Activated CD8-positive, alpha-beta T cell treated with anti-CD3 and anti-CD28 coated beads for 36 hours (primary cell): ENCODE data around the gene DHX35. TPM values are rescaled to one million over a fixed set of nuclear protein-coding genes. Genes with fewer than 3 reads are reported as not detected.

Experiments used
- ATAC-seq: fragments of 200-7000 bp; cut with Tn5 transposase; one replicate; pipeline ENCODE4 v1.10.0; 2021; ENCODE audit warnings: mild to moderate bottlenecking, moderate library complexity
- CTCF ChIA-PET: fragments of 350-600 bp; sonication (Branson Sonifier 250); formaldehyde crosslinking; loops from one replicate; lab custom pipeline; 2021; ENCODE audit warnings: antibody characterized with exemption; lab: Charles Lee
- POLR2A ChIA-PET: fragments of 350-600 bp; sonication (Branson Sonifier 250); formaldehyde crosslinking; loops from one replicate; lab custom pipeline; 2021; ENCODE audit warnings: antibody characterized with exemption; lab: Charles Lee
- DNase-seq: peaks from one replicate; pipeline ENCODE4 v3.0.0-alpha.2; 2020
- H3K27ac Mint-ChIP-seq: one replicate; pipeline ENCODE4 v1.8.0; 2021; ENCODE audit warnings: mild to moderate bottlenecking, mixed read lengths
- H3K27me3 Mint-ChIP-seq: one replicate; pipeline ENCODE4 v1.8.0; 2021; ENCODE audit warnings: mixed read lengths
- H3K36me3 Mint-ChIP-seq: one replicate; pipeline ENCODE4 v1.8.0; 2021; ENCODE audit warnings: low read depth, mixed read lengths
- H3K4me1 Mint-ChIP-seq: one replicate; pipeline ENCODE4 v1.8.0; 2021; ENCODE audit warnings: low read depth, mixed read lengths
- H3K4me3 Mint-ChIP-seq: one replicate; pipeline ENCODE4 v1.8.0; 2021; ENCODE audit warnings: mild to moderate bottlenecking, moderate library complexity, mixed read lengths
- H3K9me3 Mint-ChIP-seq: one replicate; pipeline ENCODE4 v1.8.0; 2021; ENCODE audit warnings: mixed read lengths
- CTCF ChIP-seq: fragments of 200-600 bp; IDR thresholded peaks from one replicate; pipeline ENCODE4 v1.8.0; 2022; ENCODE audit warnings: antibody characterized with exemption, mild to moderate bottlenecking
- intact Hi-C: fragments of 100-400 bp; cut with micrococcal nuclease; formaldehyde crosslinking; loops from one replicate; pipeline ENCODE4 v1.10.0; 2022
- total RNA-seq, 2 experiments: library from RNA; stranded (reverse); gene quantifications; one replicate each; pipeline ENCODE4 v1.2.3, GENCODE V29; 2021

The DHX35 gene
- total RNA-seq, 2 experiments from 2014 or later = 12.2 to 12.6 TPM

DNA sequence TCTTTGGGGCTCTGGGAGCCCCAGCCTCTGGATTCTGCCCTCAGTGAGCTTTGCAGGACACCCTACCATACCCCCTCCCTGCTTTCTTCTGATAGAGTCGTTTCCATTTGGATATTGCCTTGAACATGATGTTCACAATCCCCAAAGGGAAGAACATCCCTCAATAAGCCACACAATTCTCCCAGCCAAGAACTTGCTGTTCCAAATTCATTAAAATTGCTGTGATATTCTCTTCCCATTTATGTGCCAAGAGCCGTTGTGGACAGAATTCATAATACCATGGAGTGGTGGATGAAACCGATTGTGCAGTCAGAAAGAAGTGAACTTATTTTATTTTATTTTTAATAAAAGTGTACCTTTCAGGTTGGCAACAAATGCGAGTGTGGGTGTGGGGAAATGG lies 95.8 kb downstream of the DHX35 start:
- DNase-seq (no peak), ATAC-seq (no peak)
- H3K27ac Mint-ChIP-seq = no peak overlapping the region
- H3K27me3 Mint-ChIP-seq = peaks cover 1% of the 10 kb centered on the region
- H3K36me3 Mint-ChIP-seq = no peaks in the 10 kb centered on the region
- no peaks in the 10 kb centered on the region for H3K4me1 Mint-ChIP-seq
- POLR2A ChIA-PET = no interaction called here
- intact Hi-C loops = no loop called here
- H3K9me3 Mint-ChIP-seq = no peaks in the 10 kb centered on the region
- no peak for TF ChIP-seq CTCF
- CTCF ChIA-PET = interaction anchor here (1.1 to 3.6 kb wide), 3 partner anchors 8 to 23 kb away, joined by 4 to 22 read pairs (median 9); no protein-coding TSS in a partner anchor
- no peak overlapping the region for H3K4me3 Mint-ChIP-seq

DNA sequence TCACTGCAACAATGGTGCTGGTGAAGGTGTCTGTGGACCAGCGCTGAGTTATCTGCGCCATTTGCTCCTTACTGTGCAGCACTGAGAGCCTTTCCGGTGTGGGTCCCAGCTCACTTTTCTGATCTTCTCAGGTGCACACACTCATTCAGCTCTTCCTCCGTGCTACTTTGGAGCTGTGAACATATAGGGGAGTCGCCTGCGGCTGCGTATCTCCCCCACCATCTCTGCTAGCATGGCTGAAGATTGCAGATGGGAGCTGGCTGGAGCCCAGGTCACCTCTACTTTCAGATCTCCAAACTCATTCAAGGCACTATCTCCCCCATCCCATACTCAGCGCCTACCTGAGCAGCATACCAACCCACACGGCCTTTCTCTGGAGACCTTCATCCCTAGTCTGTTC lies 96.9 kb downstream of the DHX35 start:
- peaks cover 1% of the 10 kb centered on the region for H3K27me3 Mint-ChIP-seq
- ATAC-seq (no peak), DNase-seq (no peak)
- H3K27ac Mint-ChIP-seq = no peak overlapping the region
- ChIA-PET CTCF (interaction anchor here (3.6 kb wide), 1 partner anchor 9 kb away, joined by 22 read pairs; no protein-coding TSS in a partner anchor), POLR2A (interaction anchor here (0.6 to 1.2 kb wide), 2 partner anchors 132 to 526 kb away, joined by 3 read pairs; no protein-coding TSS in a partner anchor)
- H3K36me3 Mint-ChIP-seq = no peaks in the 10 kb centered on the region
- TF ChIP-seq CTCF = no peak
- no peak overlapping the region for H3K4me3 Mint-ChIP-seq
- no peaks in the 10 kb centered on the region for H3K4me1 Mint-ChIP-seq
- intact Hi-C loops = no loop called here
- H3K9me3 Mint-ChIP-seq = no peaks in the 10 kb centered on the region

GRCh38 chr20:39066471-39067242 lies 104.5 kb downstream of the DHX35 start:
- ChIA-PET POLR2A (no interaction called here), CTCF (interaction anchor here (7.1 to 8.4 kb wide), 2 partner anchors 15 to 17 kb away, joined by 44 to 57 read pairs; no protein-coding TSS in a partner anchor)
- DNase-seq = no peak
- H3K9me3 Mint-ChIP-seq = no peaks in the 10 kb centered on the region
- intact Hi-C loops = no loop called here
- no peak overlapping the region for H3K4me3 Mint-ChIP-seq
- H3K4me1 Mint-ChIP-seq = no peaks in the 10 kb centered on the region
- ATAC-seq = no peak
- no peak for TF ChIP-seq CTCF
- no peak overlapping the region for H3K27ac Mint-ChIP-seq
- peaks cover 11% of the 10 kb centered on the region for H3K27me3 Mint-ChIP-seq
- no peaks in the 10 kb centered on the region for H3K36me3 Mint-ChIP-seq

- DNase-seq (no peak), ATAC-seq (no peak)
- no peaks in the 10 kb centered on the region for H3K4me1 Mint-ChIP-seq
- no peak for TF ChIP-seq CTCF
- peaks cover 11% of the 10 kb centered on the region for H3K27me3 Mint-ChIP-seq
- CTCF ChIA-PET = interaction anchor here (7.1 to 8.4 kb wide), 2 partner anchors 13 to 18 kb away, joined by 44 to 57 read pairs; no protein-coding TSS in a partner anchor
- H3K27ac Mint-ChIP-seq = no peak overlapping the region
- intact Hi-C loops = no loop called here
- H3K4me3 Mint-ChIP-seq = no peak overlapping the region
- no peaks in the 10 kb centered on the region for H3K9me3 Mint-ChIP-seq
- POLR2A ChIA-PET = no interaction called here
- H3K36me3 Mint-ChIP-seq = no peaks in the 10 kb centered on the region
Measured at GRCh38 chr20:39067526-39068216, 105.5 kb downstream of the DHX35 start.
